Glutamatergic neuron (in vitro differentiated cells): ENCODE data around the gene ALDH18A1. TPM values are rescaled to one million over a fixed set of nuclear protein-coding genes. Genes with fewer than 3 reads are reported as not detected.

ENCODE experiments used
- DNase-seq: peaks from one replicate; pipeline ENCODE4 v3.0.0; 2022
- H3K27ac Mint-ChIP-seq: one replicate; pipeline ENCODE4 v1.8.0; 2020; ENCODE audit warnings: mild to moderate bottlenecking, mixed read lengths, inconsistent platforms; ENCODE audit not compliant: unreplicated experiment
- H3K27me3 Mint-ChIP-seq: one replicate; pipeline ENCODE4 v1.8.0; 2020; ENCODE audit warnings: mild to moderate bottlenecking, moderate library complexity, mixed read lengths, inconsistent platforms; ENCODE audit not compliant: unreplicated experiment
- H3K36me3 Mint-ChIP-seq: one replicate; pipeline ENCODE4 v1.8.0; 2020; ENCODE audit warnings: mild to moderate bottlenecking, mixed read lengths, inconsistent platforms; ENCODE audit not compliant: unreplicated experiment
- H3K4me1 Mint-ChIP-seq: one replicate; pipeline ENCODE4 v1.8.0; 2020; ENCODE audit warnings: mild to moderate bottlenecking, low read depth, mixed read lengths, inconsistent platforms; ENCODE audit not compliant: unreplicated experiment
- H3K4me3 Mint-ChIP-seq: one replicate; pipeline ENCODE4 v1.8.0; 2020; ENCODE audit warnings: mild to moderate bottlenecking, mixed read lengths, inconsistent platforms; ENCODE audit not compliant: unreplicated experiment
- H3K9me3 Mint-ChIP-seq: one replicate; pipeline ENCODE4 v1.8.0; 2020; ENCODE audit warnings: mild to moderate bottlenecking, moderate library complexity, mixed read lengths, inconsistent platforms; ENCODE audit not compliant: unreplicated experiment
- CTCF ChIP-seq: fragments of 200-600 bp; sonication (generic); IDR thresholded peaks from one replicate; pipeline ENCODE4 v1.5.0; 2021; ENCODE audit not compliant: partially characterized antibody, unreplicated experiment
- total RNA-seq: library from RNA; stranded (reverse); fragmentation: NEBNext Ultra II Directional; extraction: Animal tissue kit (Norgen Biotek cat#: 25700); gene quantifications from one replicate; pipeline ENCODE4 v1.2.1, GENCODE V29; 2021; ENCODE audit not compliant: unreplicated experiment

ALDH18A1 gene
- total RNA-seq, 1 donor from 2014 or later, result 32.2 TPM

GRCh38 chr10:95572131-95572820 is 84.2 kb downstream of the ALDH18A1 start:
- H3K9me3 Mint-ChIP-seq, result no peaks in the 10 kb centered on the region
- H3K36me3 Mint-ChIP-seq, result no peaks in the 10 kb centered on the region
- peaks cover 1% of the 10 kb centered on the region for H3K27me3 Mint-ChIP-seq
- H3K4me1 Mint-ChIP-seq, result peaks cover 16% of the 10 kb centered on the region
- no peak for DNase-seq
- H3K27ac Mint-ChIP-seq, result peak overlapping the region; percentile 85
- peak overlapping the region; percentile 64 for H3K4me3 Mint-ChIP-seq
- TF ChIP-seq CTCF, result no peak

GRCh38 chr10:95571390-95571789 is 85.1 kb downstream of the ALDH18A1 start:
- Mint-ChIP-seq H3K4me1 (peaks cover 16% of the 10 kb centered on the region), H3K4me3 (no peak overlapping the region), H3K27ac (no peak overlapping the region), H3K9me3 (no peaks in the 10 kb centered on the region), H3K27me3 (peaks cover 1% of the 10 kb centered on the region), H3K36me3 (no peaks in the 10 kb centered on the region)
- TF ChIP-seq CTCF, result no peak
- DNase-seq, result no peak

- Mint-ChIP-seq H3K4me1 (peaks cover 21% of the 10 kb centered on the region), H3K27me3 (peaks cover 1% of the 10 kb centered on the region), H3K27ac (no peak overlapping the region), H3K9me3 (no peaks in the 10 kb centered on the region), H3K4me3 (no peak overlapping the region), H3K36me3 (no peaks in the 10 kb centered on the region)
- no peak for TF ChIP-seq CTCF
- DNase-seq, result no peak
Observed at GRCh38 chr10:95569368-95569767, 87.1 kb downstream of the ALDH18A1 start.

GRCh38 chr10:95567903-95568630 is 88.4 kb downstream of the ALDH18A1 start:
- Mint-ChIP-seq H3K9me3 (no peaks in the 10 kb centered on the region), H3K36me3 (no peaks in the 10 kb centered on the region), H3K27ac (no peak overlapping the region), H3K4me1 (peaks cover 13% of the 10 kb centered on the region), H3K27me3 (peaks cover 1% of the 10 kb centered on the region), H3K4me3 (peak overlapping the region; percentile 1)
- TF ChIP-seq CTCF, result no peak
- no peak for DNase-seq

GRCh38 chr10:95566136-95566535 is 90.4 kb downstream of the ALDH18A1 start:
- no peak for DNase-seq
- no peak for TF ChIP-seq CTCF
- peaks cover 3% of the 10 kb centered on the region for H3K27me3 Mint-ChIP-seq
- peaks cover 17% of the 10 kb centered on the region for H3K4me1 Mint-ChIP-seq
- H3K4me3 Mint-ChIP-seq, result no peak overlapping the region
- no peak overlapping the region for H3K27ac Mint-ChIP-seq
- H3K9me3 Mint-ChIP-seq, result peaks cover 4% of the 10 kb centered on the region
- no peaks in the 10 kb centered on the region for H3K36me3 Mint-ChIP-seq
